Measurements from ENCODE around the gene DNAJC24. TPM values are rescaled to one million over a fixed set of nuclear protein-coding genes. Genes with fewer than 3 reads are reported as not detected.

Gene DNAJC24
- total RNA-seq, 1 donor = 23.9 TPM

DNA sequence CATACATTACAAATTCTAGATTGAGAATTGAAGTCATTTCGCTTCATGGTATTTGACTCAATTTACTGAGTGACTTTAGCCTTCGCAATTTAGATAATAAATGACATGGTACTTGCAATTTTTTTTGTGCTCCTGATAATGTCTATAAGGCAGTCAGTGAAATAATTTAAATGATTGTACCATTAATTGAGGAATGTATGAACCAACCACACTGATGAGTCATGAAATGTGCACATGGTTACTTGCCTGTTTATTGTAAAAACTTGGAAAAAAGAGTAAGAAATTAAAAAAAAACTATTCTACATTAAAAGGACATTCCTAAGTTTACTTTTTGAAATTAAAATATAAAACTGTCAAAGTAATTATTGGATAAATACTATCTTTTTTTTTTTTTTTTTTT lies 43.3 kb downstream of the DNAJC24 start:
- H3K4me2 ChIP-seq (ENCODE audit: insufficient read depth, low read length) = no peak overlapping the region
- H4K20me1 ChIP-seq (ENCODE audit: insufficient read depth, low read length) = peaks cover 3% of the 10 kb centered on the region
- H3K27ac ChIP-seq (ENCODE audit: low read depth, low read length) = no peak overlapping the region
- no peaks in the 10 kb centered on the region for H3K9me3 ChIP-seq (ENCODE audit: low read depth, low read length)
- no peak overlapping the region for H3K4me3 ChIP-seq (ENCODE audit: insufficient read depth, low read length)
- H2AFZ ChIP-seq (ENCODE audit: low read length) = no peak overlapping the region
- peak; percentile 38 for DNase-seq (ENCODE audit: insufficient read length, low spot score, missing footprints)
- TF ChIP-seq, protein P1, sequence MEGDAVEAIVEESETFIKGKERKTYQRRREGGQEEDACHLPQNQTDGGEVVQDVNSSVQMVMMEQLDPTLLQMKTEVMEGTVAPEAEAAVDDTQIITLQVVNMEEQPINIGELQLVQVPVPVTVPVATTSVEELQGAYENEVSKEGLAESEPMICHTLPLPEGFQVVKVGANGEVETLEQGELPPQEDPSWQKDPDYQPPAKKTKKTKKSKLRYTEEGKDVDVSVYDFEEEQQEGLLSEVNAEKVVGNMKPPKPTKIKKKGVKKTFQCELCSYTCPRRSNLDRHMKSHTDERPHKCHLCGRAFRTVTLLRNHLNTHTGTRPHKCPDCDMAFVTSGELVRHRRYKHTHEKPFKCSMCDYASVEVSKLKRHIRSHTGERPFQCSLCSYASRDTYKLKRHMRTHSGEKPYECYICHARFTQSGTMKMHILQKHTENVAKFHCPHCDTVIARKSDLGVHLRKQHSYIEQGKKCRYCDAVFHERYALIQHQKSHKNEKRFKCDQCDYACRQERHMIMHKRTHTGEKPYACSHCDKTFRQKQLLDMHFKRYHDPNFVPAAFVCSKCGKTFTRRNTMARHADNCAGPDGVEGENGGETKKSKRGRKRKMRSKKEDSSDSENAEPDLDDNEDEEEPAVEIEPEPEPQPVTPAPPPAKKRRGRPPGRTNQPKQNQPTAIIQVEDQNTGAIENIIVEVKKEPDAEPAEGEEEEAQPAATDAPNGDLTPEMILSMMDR (IDR thresholded peaks at IDR 0.05; ENCODE audit: extremely low read depth, low read depth, low read length) = no peak
- no peaks in the 10 kb centered on the region for H3K36me3 ChIP-seq (ENCODE audit: insufficient read depth, low read length)
- peaks cover 4% of the 10 kb centered on the region for H3K4me1 ChIP-seq (ENCODE audit: insufficient read depth, low read length)
- H3K79me2 ChIP-seq (ENCODE audit: insufficient read depth, low read length) = no peaks in the 10 kb centered on the region
- H3K27me3 ChIP-seq (ENCODE audit: insufficient read depth, low read length) = no peaks in the 10 kb centered on the region

DNA sequence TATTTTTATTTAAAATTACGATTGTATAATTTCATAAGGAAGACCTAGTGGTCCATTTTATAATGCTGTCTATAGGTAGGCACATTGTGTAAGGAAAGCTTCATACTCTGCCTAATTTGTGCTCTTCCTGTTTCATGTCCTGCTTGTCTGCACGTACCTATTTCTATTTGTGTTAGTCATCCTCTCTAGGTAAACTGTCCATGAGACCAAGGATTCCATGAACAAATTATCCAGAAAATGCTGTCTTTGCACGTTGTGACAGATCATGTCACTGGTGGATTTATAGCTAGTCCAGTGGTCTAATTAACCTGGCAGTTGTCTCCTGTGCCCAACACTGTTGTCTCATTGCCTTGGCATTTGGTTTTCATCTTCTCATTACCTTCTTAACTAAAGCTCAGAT lies 44.7 kb downstream of the DNAJC24 start:
- H4K20me1 ChIP-seq (ENCODE audit: insufficient read depth, low read length) = peaks cover 3% of the 10 kb centered on the region
- no peak overlapping the region for H3K27ac ChIP-seq (ENCODE audit: low read depth, low read length)
- no peaks in the 10 kb centered on the region for H3K36me3 ChIP-seq (ENCODE audit: insufficient read depth, low read length)
- DNase-seq (ENCODE audit: insufficient read length, low spot score, missing footprints) = no peak
- TF ChIP-seq, protein P1 (IDR thresholded peaks at IDR 0.05; ENCODE audit: extremely low read depth, low read depth, low read length) = no peak
- H3K4me3 ChIP-seq (ENCODE audit: insufficient read depth, low read length) = no peak overlapping the region
- no peak overlapping the region for H3K4me2 ChIP-seq (ENCODE audit: insufficient read depth, low read length)
- no peaks in the 10 kb centered on the region for H3K9me3 ChIP-seq (ENCODE audit: low read depth, low read length)
- H3K27me3 ChIP-seq (ENCODE audit: insufficient read depth, low read length) = no peaks in the 10 kb centered on the region
- H3K79me2 ChIP-seq (ENCODE audit: insufficient read depth, low read length) = no peaks in the 10 kb centered on the region
- H2AFZ ChIP-seq (ENCODE audit: low read length) = no peak overlapping the region
- no peaks in the 10 kb centered on the region for H3K4me1 ChIP-seq (ENCODE audit: insufficient read depth, low read length)

DNA sequence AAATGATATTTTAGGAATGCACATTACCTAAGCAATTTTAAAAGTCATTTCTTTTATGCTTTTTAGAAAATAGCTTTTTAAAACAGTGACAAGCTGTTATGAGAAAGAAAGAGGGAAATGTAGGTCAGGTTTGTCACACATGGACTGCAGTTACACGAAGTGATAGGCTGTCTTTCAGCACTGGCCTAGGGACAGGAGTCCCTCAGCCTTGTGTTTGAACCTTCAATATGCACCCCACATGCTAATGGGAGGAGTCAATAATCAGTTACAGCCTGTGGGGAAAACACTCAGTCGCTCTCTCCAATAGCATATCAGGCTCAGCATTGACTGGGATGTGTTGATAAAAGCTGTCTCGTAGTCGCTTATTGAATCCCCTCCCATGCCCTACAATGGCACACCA lies 45.8 kb downstream of the DNAJC24 start:
- Histone ChIP-seq H4K20me1 (ENCODE audit: insufficient read depth, low read length) (peaks cover 3% of the 10 kb centered on the region), H3K27ac (ENCODE audit: low read depth, low read length) (no peak overlapping the region), H3K27me3 (ENCODE audit: insufficient read depth, low read length) (no peaks in the 10 kb centered on the region), H3K9me3 (ENCODE audit: low read depth, low read length) (no peaks in the 10 kb centered on the region), H3K36me3 (ENCODE audit: insufficient read depth, low read length) (no peaks in the 10 kb centered on the region), H3K79me2 (ENCODE audit: insufficient read depth, low read length) (no peaks in the 10 kb centered on the region), H2AFZ (ENCODE audit: low read length) (no peak overlapping the region), H3K4me3 (ENCODE audit: insufficient read depth, low read length) (no peak overlapping the region), H3K4me1 (ENCODE audit: insufficient read depth, low read length) (no peaks in the 10 kb centered on the region), H3K4me2 (ENCODE audit: insufficient read depth, low read length) (no peak overlapping the region)
- no peak for DNase-seq (ENCODE audit: insufficient read length, low spot score, missing footprints)
- TF ChIP-seq, protein P1 (IDR thresholded peaks at IDR 0.05; ENCODE audit: extremely low read depth, low read depth, low read length) = no peak

DNA sequence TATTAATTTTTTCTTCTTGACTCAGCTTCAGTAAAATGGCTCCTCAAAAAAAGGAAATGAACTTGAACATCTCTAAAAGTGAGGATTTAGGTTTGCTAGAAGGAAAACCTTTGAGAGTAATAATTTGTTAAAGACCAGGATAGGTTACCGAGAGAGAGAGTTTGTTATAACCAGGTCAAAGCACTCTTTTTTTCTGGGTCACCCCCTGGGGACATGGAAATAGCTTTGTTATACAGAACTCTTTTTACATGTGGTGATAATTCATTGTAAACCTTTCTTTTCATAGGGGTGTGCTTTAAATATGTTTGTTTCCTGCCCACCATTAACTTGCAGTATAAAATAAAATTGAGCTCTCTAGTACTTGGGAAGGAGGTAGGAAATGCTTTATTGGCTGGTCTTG lies 47.7 kb downstream of the DNAJC24 start:
- TF ChIP-seq, protein P1 (IDR thresholded peaks at IDR 0.05; ENCODE audit: extremely low read depth, low read depth, low read length) = no peak
- Histone ChIP-seq H3K4me2 (ENCODE audit: insufficient read depth, low read length) (no peak overlapping the region), H2AFZ (ENCODE audit: low read length) (no peak overlapping the region), H3K36me3 (ENCODE audit: insufficient read depth, low read length) (no peaks in the 10 kb centered on the region), H3K79me2 (ENCODE audit: insufficient read depth, low read length) (no peaks in the 10 kb centered on the region), H3K4me3 (ENCODE audit: insufficient read depth, low read length) (no peak overlapping the region), H3K9me3 (ENCODE audit: low read depth, low read length) (no peaks in the 10 kb centered on the region), H3K27me3 (ENCODE audit: insufficient read depth, low read length) (no peaks in the 10 kb centered on the region), H3K27ac (ENCODE audit: low read depth, low read length) (no peak overlapping the region), H3K4me1 (ENCODE audit: insufficient read depth, low read length) (no peaks in the 10 kb centered on the region), H4K20me1 (ENCODE audit: insufficient read depth, low read length) (peaks cover 3% of the 10 kb centered on the region)
- DNase-seq (ENCODE audit: insufficient read length, low spot score, missing footprints) = no peak
